Suprapubic skin (tissue), 4 donors: ENCODE data around the gene MLEC. TPM values are rescaled to one million over a fixed set of nuclear protein-coding genes. Genes with fewer than 3 reads are reported as not detected.

Experiments
- DNase-seq, 2 donors: peaks; one replicate each; pipeline ENCODE4 v3.0.0-alpha.2; 2019; ENCODE audit warnings: low spot score in 2 of 2
- H3K27ac ChIP-seq: fragments of 200-600 bp; sonication (generic); one replicate; pipeline ENCODE4 v1.5.1; 2019
- H3K27me3 ChIP-seq: fragments of 200-600 bp; sonication (generic); one replicate; pipeline ENCODE4 v1.5.1; 2019
- H3K36me3 ChIP-seq: fragments of 200-600 bp; sonication (generic); one replicate; pipeline ENCODE4 v1.5.1; 2019
- H3K4me1 ChIP-seq: fragments of 200-600 bp; sonication (generic); one replicate; pipeline ENCODE4 v1.5.1; 2019
- H3K4me3 ChIP-seq: fragments of 200-600 bp; sonication (generic); one replicate; pipeline ENCODE4 v1.5.1; 2019; ENCODE audit warnings: mild to moderate bottlenecking
- H3K9me3 ChIP-seq: fragments of 200-600 bp; sonication (generic); one replicate; pipeline ENCODE4 v1.5.1; 2019
- EP300 ChIP-seq: sonication (generic); formaldehyde crosslinking; IDR thresholded peaks from one replicate; pipeline ENCODE4 v1.6.1; 2017; ENCODE audit warnings: antibody characterized with exemption
- POLR2A ChIP-seq, 2 donors: fragments of 450-650 bp; IDR thresholded peaks; one replicate each; pipeline ENCODE4 v1.6.1; 2017; ENCODE audit warnings: antibody characterized with exemption in 2 of 2, mild to moderate bottlenecking in 2 of 2, moderate library complexity in 2 of 2
- POLR2AphosphoS5 ChIP-seq, 3 donors: sonication (generic); formaldehyde crosslinking; IDR thresholded peaks; one replicate each; pipeline ENCODE4 v1.6.1; 2017; ENCODE audit warnings: antibody characterized with exemption in 3 of 3
- WGBS: methylation state at CpG from one replicate; pipeline ENCODE4 v1.1.5; 2018; 5-methylcytosine and 5-hydroxymethylcytosine counted together
- total RNA-seq, 4 donors: library from RNA; depleted of rRNA; stranded (reverse); fragments of >200 nt; gene quantifications; one replicate each; pipeline ENCODE4 v1.1.0, GENCODE V29; 2016
- TF ChIP-seq, protein P1 (sequence below), 2 donors: fragments of 200-600 bp in 1 of 2; fragments of 450-650 bp in 1 of 2; sonication (generic) in 1 of 2; IDR thresholded peaks; one replicate each; pipeline ENCODE4 v1.5.1; 2016 to 2019; ENCODE audit warnings: antibody characterized with exemption in 2 of 2, mild to moderate bottlenecking in 1 of 2, moderate library complexity in 1 of 2

Gene MLEC
- total RNA-seq, 4 donors from 2014 or later: 34.8 to 72.6 (median 60.4) TPM

- TF ChIP-seq, protein P1, sequence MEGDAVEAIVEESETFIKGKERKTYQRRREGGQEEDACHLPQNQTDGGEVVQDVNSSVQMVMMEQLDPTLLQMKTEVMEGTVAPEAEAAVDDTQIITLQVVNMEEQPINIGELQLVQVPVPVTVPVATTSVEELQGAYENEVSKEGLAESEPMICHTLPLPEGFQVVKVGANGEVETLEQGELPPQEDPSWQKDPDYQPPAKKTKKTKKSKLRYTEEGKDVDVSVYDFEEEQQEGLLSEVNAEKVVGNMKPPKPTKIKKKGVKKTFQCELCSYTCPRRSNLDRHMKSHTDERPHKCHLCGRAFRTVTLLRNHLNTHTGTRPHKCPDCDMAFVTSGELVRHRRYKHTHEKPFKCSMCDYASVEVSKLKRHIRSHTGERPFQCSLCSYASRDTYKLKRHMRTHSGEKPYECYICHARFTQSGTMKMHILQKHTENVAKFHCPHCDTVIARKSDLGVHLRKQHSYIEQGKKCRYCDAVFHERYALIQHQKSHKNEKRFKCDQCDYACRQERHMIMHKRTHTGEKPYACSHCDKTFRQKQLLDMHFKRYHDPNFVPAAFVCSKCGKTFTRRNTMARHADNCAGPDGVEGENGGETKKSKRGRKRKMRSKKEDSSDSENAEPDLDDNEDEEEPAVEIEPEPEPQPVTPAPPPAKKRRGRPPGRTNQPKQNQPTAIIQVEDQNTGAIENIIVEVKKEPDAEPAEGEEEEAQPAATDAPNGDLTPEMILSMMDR (IDR thresholded peaks at IDR 0.05): no peak
- TF ChIP-seq EP300: no peak
- TF ChIP-seq POLR2AphosphoS5 (IDR thresholded peaks at IDR 0.05): no peak
- DNase-seq: no peak
- WGBS: 100% methylated on average over 5 of the region's 14 CpGs
Measured at GRCh38 chr12:120656008-120656407, 30.9 kb upstream of the MLEC start.

DNA sequence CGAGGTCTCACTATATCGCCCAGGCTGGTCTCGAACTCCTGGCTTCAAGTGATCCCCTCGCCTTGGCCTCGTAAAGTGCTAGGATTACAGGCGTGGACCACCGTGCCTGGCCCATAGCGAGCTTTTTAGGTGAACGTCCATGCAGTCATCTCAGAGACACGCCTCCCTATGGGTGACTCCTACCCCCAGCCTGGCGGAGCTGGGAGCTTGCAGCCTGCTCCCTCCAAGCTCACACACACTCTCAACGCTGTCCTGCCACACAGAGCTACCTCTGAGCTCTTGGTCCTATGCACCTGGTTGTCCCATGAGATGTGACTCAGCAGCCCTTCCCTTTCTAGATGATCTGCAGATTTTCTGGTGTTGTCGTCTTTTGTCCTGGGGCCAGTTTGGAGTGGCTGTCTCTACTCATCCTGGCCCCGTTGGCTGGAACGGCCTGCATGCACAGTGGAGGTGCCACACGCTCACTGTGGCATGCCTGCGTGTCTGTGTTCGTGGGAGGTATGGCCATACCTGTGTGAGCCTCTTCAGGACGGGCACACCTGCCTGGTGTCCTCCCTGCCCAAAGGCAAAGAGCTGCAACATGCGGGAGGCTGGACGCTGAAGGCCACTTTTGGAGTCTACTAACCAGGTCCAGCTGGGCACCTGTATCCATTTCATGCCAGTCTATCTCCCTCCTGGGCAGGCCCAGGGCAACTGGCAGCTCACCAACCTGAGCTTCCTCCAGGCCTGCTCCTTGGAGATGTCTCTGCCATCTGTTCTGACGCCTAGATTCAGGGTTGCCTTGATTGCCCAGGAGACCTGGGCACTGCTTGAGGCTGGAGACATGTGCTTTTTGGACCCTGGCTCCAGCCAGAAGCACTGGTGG is 28.4 kb upstream of the MLEC start:
- Histone ChIP-seq H3K4me3 (no peak overlapping the region), H3K9me3 (no peaks in the 10 kb centered on the region), H3K4me1 (no peaks in the 10 kb centered on the region), H3K36me3 (no peaks in the 10 kb centered on the region), H3K27ac (no peak overlapping the region), H3K27me3 (no peaks in the 10 kb centered on the region)
- no peak for DNase-seq
- TF ChIP-seq POLR2A (IDR thresholded peaks at IDR 0.05) (no peak), EP300 (no peak), POLR2AphosphoS5 (IDR thresholded peaks at IDR 0.05) (no peak)
- TF ChIP-seq, protein P1 (IDR thresholded peaks at IDR 0.05): no peak
- 72% methylated on average over 18 of the region's 22 CpGs for WGBS

More at GRCh38 chr12:120656008-120656407, 30.9 kb upstream of the MLEC start:
- Histone ChIP-seq H3K4me1 (no peaks in the 10 kb centered on the region), H3K27me3 (no peaks in the 10 kb centered on the region), H3K4me3 (no peak overlapping the region), H3K9me3 (no peaks in the 10 kb centered on the region), H3K27ac (no peak overlapping the region), H3K36me3 (no peaks in the 10 kb centered on the region)

DNA sequence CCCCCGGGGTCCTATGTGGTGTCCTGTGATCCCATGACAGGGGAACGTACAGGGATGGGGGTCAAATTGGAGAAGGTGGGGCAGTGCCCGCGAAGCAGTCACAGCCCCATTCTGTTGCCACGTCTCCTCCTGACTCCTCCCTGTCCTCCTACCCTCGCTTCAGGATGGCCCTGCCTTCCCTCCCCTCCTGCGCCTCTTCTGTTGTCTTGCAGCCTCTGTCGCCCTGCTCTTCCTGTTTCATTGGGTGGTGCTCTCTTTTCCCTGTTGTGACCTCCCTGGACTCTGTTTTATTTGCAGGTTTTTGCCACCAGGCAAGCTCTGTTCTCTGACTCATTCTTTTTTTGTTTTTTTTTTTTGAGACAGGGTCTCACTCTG is 27.8 kb upstream of the MLEC start:
- TF ChIP-seq EP300: no peak
- no peak for TF ChIP-seq POLR2A (IDR thresholded peaks at IDR 0.05)
- TF ChIP-seq POLR2AphosphoS5 (IDR thresholded peaks at IDR 0.05): no peak
- TF ChIP-seq, protein P1 (IDR thresholded peaks at IDR 0.05): no peak
- Histone ChIP-seq H3K27ac (no peak overlapping the region), H3K36me3 (no peaks in the 10 kb centered on the region), H3K27me3 (no peaks in the 10 kb centered on the region), H3K4me1 (no peaks in the 10 kb centered on the region), H3K4me3 (no peak overlapping the region), H3K9me3 (no peaks in the 10 kb centered on the region)
- no peak for DNase-seq
- WGBS: 61% methylated on average over 8 of the region's 8 CpGs

GRCh38 chr12:120661432-120661831 is 25.5 kb upstream of the MLEC start:
- Histone ChIP-seq H3K36me3 (no peaks in the 10 kb centered on the region), H3K4me3 (no peak overlapping the region), H3K9me3 (no peaks in the 10 kb centered on the region), H3K4me1 (no peaks in the 10 kb centered on the region), H3K27ac (no peak overlapping the region), H3K27me3 (no peaks in the 10 kb centered on the region)
- WGBS: 73% methylated on average over 2 of the region's 2 CpGs
- TF ChIP-seq EP300 (no peak), POLR2AphosphoS5 (IDR thresholded peaks at IDR 0.05) (no peak), POLR2A (IDR thresholded peaks at IDR 0.05) (no peak)
- TF ChIP-seq, protein P1 (IDR thresholded peaks at IDR 0.05): no peak
- no peak for DNase-seq

- Histone ChIP-seq H3K27me3 (no peaks in the 10 kb centered on the region), H3K4me3 (no peak overlapping the region), H3K4me1 (no peaks in the 10 kb centered on the region), H3K27ac (no peak overlapping the region), H3K9me3 (no peaks in the 10 kb centered on the region), H3K36me3 (no peaks in the 10 kb centered on the region)
- TF ChIP-seq, protein P1 (IDR thresholded peaks at IDR 0.05): no peak
- no peak for TF ChIP-seq POLR2AphosphoS5 (IDR thresholded peaks at IDR 0.05)
- TF ChIP-seq EP300: no peak
- TF ChIP-seq POLR2A (IDR thresholded peaks at IDR 0.05): no peak
- WGBS: 78% methylated on average over 2 of the region's 3 CpGs
- no peak for DNase-seq
Measured at GRCh38 chr12:120662879-120663278, 24.1 kb upstream of the MLEC start.
